Tongue (tissue), 2 donors: ENCODE measurements around the gene SGMS1. TPM values are rescaled to one million over a fixed set of nuclear protein-coding genes. Genes with fewer than 3 reads are reported as not detected.

Source experiments
- small RNA-seq: library from RNA; depleted of rRNA; stranded (forward); fragments of <200 nt; gene quantifications from one replicate; pipeline ENCODE3, GENCODE V24; 2014; ENCODE audit warnings: low replicate concordance
- total RNA-seq: library from RNA; depleted of rRNA; stranded (reverse); fragments of >200 nt; gene quantifications from one replicate; pipeline ENCODE4 v1.2.3, GENCODE V29; 2014

Gene SGMS1
- total RNA-seq, 1 donor from 2014 or later, result 56.2 TPM

Small RNAs within 50 kb of the gene (small RNA-seq; reads per million reads assigned to genes)
- gene RNU7-107P, result not detected

Other genes starting within 250 kb of the SGMS1 start
- 2.1 TPM for gene ASAH2B, start 116.0 kb upstream of the SGMS1 start, total RNA-seq